NCI-H2081 (cell line): ENCODE data around the gene KCND3.
"Not testable (repeated sequence)": the region's sequence is repeated elsewhere in the genome, so short reads cannot be mapped to it uniquely, and the experiment has no call there.

ENCODE experiments used
- DNase-seq, 2 experiments: peaks; one replicate each; lab custom pipeline; 2025; lab: John Stamatoyannopoulos, UW

KCND3 gene

GRCh38 chr1:111743679-111744101, 245.8 kb downstream of the KCND3 start:
- DNase-seq: no peak

GRCh38 chr1:111742938-111743549, 246.4 kb downstream of the KCND3 start:
- DNase-seq: no peak

DNA sequence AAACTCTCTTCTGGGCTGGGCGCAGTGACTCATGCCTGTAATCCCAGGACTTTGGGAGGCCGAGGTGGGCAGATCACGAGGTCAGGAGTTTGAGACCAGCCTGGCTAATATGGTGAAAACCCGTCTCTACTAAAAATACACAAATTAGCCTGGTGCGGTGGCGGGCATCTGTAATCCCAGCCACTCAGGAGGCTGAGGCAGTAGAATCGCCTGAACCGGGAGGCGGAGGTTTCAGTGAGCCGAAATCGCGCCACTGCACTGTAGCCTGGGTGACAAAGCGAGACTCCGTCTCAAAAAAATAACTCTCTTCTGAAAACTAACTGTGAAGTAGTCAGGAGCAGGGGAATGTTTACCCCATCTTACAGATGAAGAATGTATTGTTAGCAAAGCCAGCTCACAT, 247.2 kb downstream of the KCND3 start:
- DNase-seq: not testable (repeated sequence)

- DNase-seq: peak; percentile 26 to 64
Observed at GRCh38 chr1:111739925-111740765, 249.3 kb downstream of the KCND3 start.

DNA sequence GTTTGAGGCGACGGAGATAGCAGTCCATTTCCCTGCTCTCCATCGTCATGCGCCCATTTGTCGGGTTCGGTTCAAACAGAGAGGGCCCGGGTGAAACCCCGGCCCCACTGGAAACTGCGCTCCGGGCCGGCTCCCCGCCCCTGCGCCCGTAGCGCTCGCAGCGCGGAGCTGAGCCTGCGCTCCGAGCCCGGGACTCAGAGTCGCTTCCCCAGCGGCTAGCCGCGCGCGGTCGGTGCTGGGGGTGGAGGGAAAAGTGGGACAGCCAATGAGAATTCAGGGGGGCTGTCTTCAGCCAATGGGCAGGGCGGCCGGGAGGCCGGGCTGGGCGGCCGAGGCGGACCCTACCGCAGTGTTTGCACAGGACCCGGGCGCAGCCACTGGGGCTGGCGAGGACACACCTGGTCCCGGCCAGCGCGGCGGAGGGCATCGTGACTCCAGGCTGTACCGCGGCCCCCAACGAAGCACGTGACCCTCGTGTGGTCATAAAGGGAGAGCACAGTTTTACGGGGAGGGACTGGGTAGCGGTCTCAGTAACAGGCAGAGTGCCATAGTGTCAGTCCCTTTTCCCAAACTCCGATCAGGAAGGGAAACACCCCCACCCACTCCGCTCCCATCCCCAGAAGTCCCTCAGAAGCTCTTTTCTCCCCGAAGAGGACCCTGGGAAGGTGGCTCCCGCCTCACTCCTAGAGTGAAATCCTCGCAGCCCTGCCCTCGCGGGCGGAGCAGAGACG, 250.1 kb downstream of the KCND3 start, which contains the start of gene INKA2:
Gene INKA2, minus strand, starts transcription at position 202 of the 731 bp plus-strand sequence. Its CDS starts 153 bp downstream, at position 49.
- peak; percentile 88 to 92 for DNase-seq

- DNase-seq: peak; percentile 65 to 82
Observed at GRCh38 chr1:111738436-111739193, 250.9 kb downstream of the KCND3 start.

DNA sequence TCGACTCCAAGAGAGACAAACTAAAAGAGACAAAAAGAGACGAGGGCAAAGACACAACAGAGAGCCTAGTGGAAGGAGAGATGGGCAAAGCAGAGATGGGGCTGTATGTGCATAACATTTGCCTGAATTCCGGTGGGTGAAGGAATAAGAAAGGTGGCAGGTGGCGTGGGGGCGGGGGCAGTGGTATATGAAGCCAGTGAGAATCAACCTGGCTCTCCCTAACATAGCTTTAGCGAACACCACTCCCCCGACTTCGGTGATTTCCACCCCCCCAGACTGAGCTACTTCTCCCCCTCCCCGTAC, 251.4 kb downstream of the KCND3 start:
- no peak for DNase-seq

DNA sequence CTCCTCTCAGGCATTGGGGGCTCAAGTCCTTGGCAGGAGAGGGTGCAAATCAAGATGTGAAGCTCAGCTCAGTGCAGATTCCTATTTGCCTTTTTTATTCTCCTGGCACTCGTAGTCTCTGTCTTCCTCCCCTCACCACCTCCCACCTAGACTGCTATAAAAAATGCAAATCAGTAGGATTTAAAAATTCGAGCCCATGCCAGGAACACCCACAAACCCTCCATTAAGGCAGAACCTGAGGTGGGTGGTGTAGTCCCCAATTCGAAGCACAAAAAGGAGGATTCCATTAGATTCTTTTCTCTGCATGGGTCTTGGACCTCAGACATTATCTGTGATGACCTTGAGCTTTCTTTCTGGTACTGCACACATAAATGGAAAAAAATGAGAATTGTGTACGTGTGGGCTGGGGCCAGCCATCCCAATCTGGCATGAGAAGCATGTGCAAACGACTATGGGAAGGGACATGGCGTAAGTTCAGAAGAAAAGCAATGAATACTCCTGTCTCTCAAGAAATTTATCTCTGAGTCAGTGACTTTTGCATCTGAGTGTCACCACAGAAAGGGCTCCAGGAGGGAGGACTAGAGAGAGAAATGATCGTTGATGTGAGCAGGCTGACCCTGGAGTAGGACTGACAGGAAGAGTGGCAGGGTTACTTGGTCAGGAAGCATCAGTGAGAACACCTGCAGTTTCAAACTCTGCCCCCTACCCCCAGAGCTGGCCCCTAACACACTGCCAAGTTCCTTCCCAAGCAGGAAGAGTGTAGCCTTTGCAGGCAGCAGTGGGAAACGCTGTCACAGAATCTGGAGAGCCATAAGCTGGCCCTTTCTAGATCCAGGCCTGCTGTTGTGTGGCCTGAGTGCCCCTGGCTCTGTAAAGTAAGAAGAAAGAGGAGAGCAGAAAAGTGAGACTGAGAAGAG, 252.0 kb downstream of the KCND3 start:
- no peak for DNase-seq

DNA sequence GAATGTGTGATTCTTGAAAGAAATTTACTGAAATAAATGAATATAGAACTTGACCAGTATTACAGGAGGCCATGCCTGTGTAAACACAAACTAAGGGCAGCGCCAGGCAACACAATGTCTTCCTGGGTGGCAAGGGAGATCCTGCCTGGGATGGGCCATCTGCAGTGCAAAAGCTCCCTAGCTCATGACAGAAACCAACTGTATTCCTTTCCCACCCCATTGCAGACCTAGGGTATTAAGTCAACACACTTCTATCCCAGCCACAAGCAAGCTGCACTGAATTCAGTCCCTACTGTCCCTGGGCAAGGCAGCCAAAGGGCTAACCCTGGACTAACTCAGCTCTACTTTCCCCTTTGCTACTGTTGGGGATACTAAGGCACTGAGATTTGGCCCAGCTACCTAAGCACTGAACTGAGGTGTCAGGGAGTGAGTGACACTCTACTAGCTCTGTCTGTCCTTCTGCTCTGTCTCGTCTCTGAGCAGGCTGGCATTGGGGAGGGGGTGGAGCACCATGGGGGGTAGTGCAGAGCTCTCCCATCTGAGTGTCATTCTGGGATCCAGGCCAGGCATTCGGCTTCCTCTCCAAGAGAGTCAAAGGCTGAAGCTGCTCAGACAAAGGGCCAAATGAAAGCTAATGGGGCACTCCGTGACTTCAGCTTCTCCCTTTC, 252.8 kb downstream of the KCND3 start:
- DNase-seq: peak; percentile 41 to 81

GRCh38 chr1:111735858-111736544, 253.5 kb downstream of the KCND3 start:
- peak; percentile 29 to 53 for DNase-seq

DNA sequence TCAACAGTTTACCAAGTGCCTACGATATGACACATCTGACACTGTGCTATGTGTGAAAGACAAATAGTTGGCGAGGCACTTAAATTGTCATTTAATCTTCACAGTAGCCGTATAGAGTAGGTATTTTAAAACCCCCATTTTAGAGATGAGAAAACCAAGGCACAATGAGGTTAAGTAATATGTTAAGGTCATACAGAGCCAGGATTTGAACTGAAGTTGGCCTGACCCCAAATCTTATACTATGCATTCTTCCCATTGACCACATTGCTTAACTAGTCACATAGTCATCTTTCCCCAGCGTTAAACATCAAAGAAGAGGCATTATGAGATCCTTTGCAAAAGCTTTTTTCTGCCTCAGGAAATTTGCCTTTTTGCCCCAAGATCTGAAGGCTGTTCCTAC, 254.1 kb downstream of the KCND3 start:
- no peak for DNase-seq

- DNase-seq: no peak
Observed at GRCh38 chr1:111734856-111735255, 254.6 kb downstream of the KCND3 start.

DNA sequence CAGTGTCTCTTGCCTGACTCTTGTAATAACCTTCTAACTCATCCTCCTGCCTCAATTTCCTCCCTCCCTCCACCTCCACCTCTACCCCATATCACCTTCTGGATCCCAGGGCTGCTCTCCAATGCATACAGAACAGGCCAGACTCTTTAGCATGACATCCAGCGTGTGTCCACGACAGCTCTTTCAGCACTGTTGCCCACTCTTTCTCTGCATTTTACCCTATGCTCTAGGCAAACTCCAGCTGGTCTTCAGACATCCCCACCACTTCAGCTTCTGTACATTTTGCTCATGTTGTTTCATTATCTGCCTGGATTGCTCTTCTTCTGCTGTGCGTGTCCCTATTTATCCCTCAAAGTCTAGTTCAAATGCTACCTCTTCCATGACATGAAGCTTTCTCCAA, 255.0 kb downstream of the KCND3 start:
- no peak for DNase-seq

- DNase-seq: no peak
Observed at GRCh38 chr1:111733992-111734341, 255.5 kb downstream of the KCND3 start.

GRCh38 chr1:111733183-111733991, 256.1 kb downstream of the KCND3 start:
- no peak for DNase-seq

- DNase-seq: no peak
Observed at GRCh38 chr1:111732718-111733117, 256.8 kb downstream of the KCND3 start.

- DNase-seq: no peak
Observed at GRCh38 chr1:111731956-111732355, 257.5 kb downstream of the KCND3 start.

DNA sequence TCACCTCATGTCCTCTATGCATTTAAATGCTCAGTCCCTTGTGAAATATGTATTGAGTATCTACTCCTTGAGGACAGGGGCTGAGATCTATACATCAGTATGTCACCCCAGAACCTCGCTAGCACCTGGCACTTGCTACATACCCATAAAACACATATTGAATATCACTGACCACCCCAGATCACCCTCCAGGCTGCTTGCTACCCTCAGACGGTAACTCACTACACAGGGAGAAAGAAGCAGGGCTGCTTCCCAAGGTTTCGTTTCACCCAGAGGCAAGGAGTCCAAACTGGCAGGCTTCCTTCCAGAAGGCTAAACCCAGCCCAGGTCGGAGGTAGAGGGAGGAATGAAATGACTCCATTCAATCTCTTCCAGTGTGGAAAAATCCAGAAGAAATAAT, 258.8 kb downstream of the KCND3 start:
- DNase-seq: no peak
